Neutrophil (primary cell): ENCODE data around the gene NTSR1.

Experiments
- H3K27ac ChIP-seq: fragments of 200-600 bp; sonication (generic); 2 replicates; pipeline ENCODE4 v1.5.1; 2016; ENCODE audit warnings: mild to moderate bottlenecking, moderate library complexity
- H3K27me3 ChIP-seq: fragments of 200-600 bp; sonication (generic); 2 replicates; pipeline ENCODE4 v1.6.0; 2016; ENCODE audit warnings: mild to moderate bottlenecking
- H3K36me3 ChIP-seq: fragments of 200-600 bp; sonication (generic); 2 replicates; pipeline ENCODE4 v1.5.1; 2017
- H3K4me1 ChIP-seq, 2 experiments: fragments of 200-600 bp in 1 of 2; sonication (generic) in 1 of 2; 1 replicate in 1 of 2; 2 replicates in 1 of 2; pipeline versions ENCODE4 v1.5.1 to v1.6.1; 2013 to 2016; ENCODE audit warnings: low read depth in 1 of 2, low read length in 1 of 2, mild to moderate bottlenecking in 1 of 2, moderate library complexity in 1 of 2; ENCODE audit not compliant: control insufficient read depth in 1 of 2, insufficient read depth in 1 of 2
- H3K4me3 ChIP-seq, 2 experiments: fragments of 200-600 bp in 1 of 2; sonication (generic) in 1 of 2; 1 replicate in 1 of 2; 2 replicates in 1 of 2; pipeline ENCODE4 v1.5.1; 2013 to 2016; ENCODE audit warnings: low read depth in 1 of 2, low read length in 1 of 2, mild to moderate bottlenecking in 1 of 2, moderate library complexity in 1 of 2
- H3K9me3 ChIP-seq: fragments of 200-600 bp; sonication (generic); 2 replicates; pipeline ENCODE4 v1.5.1; 2016
- CTCF ChIP-seq: fragments of 200-600 bp; sonication (generic); IDR thresholded peaks from 2 replicates; pipeline ENCODE4 v1.5.1; 2016; ENCODE audit warnings: antibody characterized with exemption

NTSR1 gene

DNA sequence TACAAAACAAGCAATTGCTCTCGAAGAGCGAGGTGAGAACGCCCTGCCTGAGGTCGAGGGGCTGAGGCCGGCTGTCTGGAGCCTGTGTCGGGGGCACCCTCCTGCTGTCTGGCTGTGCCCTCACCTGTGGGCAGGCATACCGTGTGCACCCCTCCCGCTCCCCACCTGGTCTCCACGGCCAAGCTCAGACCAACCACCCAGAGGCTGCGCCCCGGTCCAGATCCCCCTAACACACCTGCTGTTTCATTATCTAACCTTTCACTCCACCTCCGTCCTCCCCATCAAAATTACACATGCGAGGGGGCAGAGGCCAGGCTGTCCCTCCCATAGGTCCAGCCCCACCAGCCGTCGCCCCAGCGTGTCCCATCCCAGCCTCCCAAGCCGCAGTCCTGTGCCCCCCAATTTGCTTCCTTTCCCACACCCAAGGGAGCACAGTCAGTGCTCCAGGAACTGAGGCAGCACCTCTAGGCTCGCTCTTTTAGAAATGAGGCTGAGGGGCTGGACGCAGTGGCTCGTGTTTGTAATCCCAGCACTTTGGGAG, 35.2 kb downstream of the NTSR1 start:
- peaks cover 25 to 28% of the 10 kb centered on the region in 2 experiments for H3K4me1 ChIP-seq
- no peak overlapping the region for H3K27ac ChIP-seq
- H3K9me3 ChIP-seq = no peaks in the 10 kb centered on the region
- H3K36me3 ChIP-seq = no peaks in the 10 kb centered on the region
- H3K27me3 ChIP-seq = no peaks in the 10 kb centered on the region
- TF ChIP-seq CTCF = no peak
- H3K4me3 ChIP-seq = no peak overlapping the region

DNA sequence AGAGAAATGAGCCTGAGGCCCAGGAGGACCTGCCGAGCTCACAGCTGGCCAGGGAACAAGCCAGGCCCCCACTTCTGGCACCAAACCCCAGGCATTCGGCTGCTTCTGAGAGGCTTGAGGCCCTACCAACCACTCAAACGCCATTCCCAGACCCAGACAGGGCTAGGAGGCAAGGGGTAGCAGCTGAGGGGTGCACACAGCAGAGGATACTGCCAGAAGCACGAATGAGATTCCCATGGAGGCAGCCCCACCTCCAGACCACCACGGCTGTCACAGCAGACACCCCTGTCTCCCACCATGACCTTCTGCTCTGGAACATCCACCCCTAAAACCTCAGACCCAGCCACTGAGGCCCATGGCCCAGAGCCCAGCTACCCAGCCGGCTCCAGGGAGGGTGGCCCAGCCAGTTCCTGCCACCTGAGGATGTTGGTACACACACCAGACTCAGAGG, 36.1 kb downstream of the NTSR1 start:
- no peak for TF ChIP-seq CTCF
- H3K27ac ChIP-seq = no peak overlapping the region
- H3K36me3 ChIP-seq = no peaks in the 10 kb centered on the region
- no peaks in the 10 kb centered on the region for H3K27me3 ChIP-seq
- H3K4me1 ChIP-seq = peaks cover 18 to 20% of the 10 kb centered on the region in 2 experiments
- H3K4me3 ChIP-seq = no peak overlapping the region
- no peaks in the 10 kb centered on the region for H3K9me3 ChIP-seq

DNA sequence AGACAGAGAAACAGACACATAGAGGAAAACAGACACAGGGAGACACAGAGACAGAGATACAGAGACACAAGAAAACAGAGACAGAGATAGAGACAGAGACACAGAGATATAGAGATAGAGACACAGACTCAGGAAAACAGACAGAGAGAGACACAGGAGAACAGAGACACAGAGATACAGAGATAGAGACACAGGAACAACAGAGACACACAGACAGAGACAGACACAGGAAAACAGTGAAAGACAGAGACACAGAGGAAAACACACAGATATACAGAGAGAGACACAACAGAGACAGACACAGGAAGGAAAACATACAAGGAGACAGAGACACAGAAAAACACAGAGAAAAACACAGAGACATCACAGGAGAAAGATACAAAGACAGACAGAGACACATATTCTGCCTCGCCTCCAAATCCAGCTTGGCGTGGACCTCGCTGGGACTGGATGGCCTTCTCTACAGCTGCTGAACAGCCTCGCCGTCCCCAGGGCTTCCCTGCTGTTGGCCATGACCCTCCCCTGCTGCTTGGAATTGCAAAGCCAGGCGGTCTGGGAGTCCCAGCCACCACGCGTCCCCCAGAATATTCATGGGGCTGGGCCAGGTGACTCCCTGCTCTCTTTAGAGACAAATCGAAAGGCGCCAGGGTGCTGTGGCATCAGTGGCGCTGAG, 36.8 kb downstream of the NTSR1 start:
- no peaks in the 10 kb centered on the region for H3K9me3 ChIP-seq
- no peaks in the 10 kb centered on the region for H3K27me3 ChIP-seq
- no peaks in the 10 kb centered on the region for H3K36me3 ChIP-seq
- no peak overlapping the region for H3K4me3 ChIP-seq
- TF ChIP-seq CTCF = no peak
- peaks cover 11 to 13% of the 10 kb centered on the region in 2 experiments for H3K4me1 ChIP-seq
- no peak overlapping the region for H3K27ac ChIP-seq

DNA sequence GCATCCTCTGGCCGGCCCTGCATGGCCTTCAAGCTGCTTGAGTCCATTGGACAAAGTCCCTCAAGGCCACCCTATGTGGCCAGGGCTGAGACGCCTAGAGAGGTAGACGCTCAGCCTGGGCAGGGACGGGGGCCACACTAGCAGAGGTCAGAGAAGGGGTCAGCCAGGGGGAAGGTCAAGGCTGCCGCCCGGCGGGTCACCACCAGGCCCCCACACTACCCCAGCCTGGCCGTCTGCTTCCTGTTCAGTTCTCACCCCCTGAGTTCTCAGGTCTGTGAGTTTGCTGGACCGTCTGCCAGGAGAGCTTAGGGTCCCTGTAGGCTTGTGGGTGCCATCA, 37.3 kb downstream of the NTSR1 start:
- H3K9me3 ChIP-seq = no peaks in the 10 kb centered on the region
- no peak overlapping the region for H3K27ac ChIP-seq
- no peaks in the 10 kb centered on the region for H3K27me3 ChIP-seq
- H3K4me3 ChIP-seq = no peak overlapping the region
- H3K36me3 ChIP-seq = no peaks in the 10 kb centered on the region
- TF ChIP-seq CTCF = no peak
- peaks cover 6 to 8% of the 10 kb centered on the region in 2 experiments for H3K4me1 ChIP-seq

GRCh38 chr20:62748311-62748710, 39.7 kb downstream of the NTSR1 start:
- Histone ChIP-seq H3K27me3 (peaks cover 19% of the 10 kb centered on the region), H3K4me1 (peaks cover 0 to 8% of the 10 kb centered on the region in 2 experiments), H3K36me3 (no peaks in the 10 kb centered on the region), H3K9me3 (no peaks in the 10 kb centered on the region), H3K27ac (no peak overlapping the region), H3K4me3 (no peak overlapping the region)
- TF ChIP-seq CTCF = no peak
